Measurements from ENCODE around the gene CD160.
"Not testable (repeated sequence)": the region's sequence is repeated elsewhere in the genome, so short reads cannot be mapped to it uniquely, and the experiment has no call there.

The CD160 gene

GRCh38 chr1:145750426-145750825 lies 31.1 kb downstream of the CD160 start:
- H3K4me3 ChIP-seq: no peak overlapping the region
- peak overlapping the region in 3 of 21 experiments; percentile 53 to 82 (median 64) for H3K27ac ChIP-seq

GRCh38 chr1:145751491-145752037 lies 32.3 kb downstream of the CD160 start:
- peak overlapping the region in 11 of 21 experiments; percentile 9 to 82 (median 51) for H3K27ac ChIP-seq
- no peak overlapping the region for H3K4me3 ChIP-seq

GRCh38 chr1:145757420-145757819 lies 38.1 kb downstream of the CD160 start:
- Histone ChIP-seq H3K27ac (no peak overlapping the region), H3K4me3 (no peak overlapping the region)

GRCh38 chr1:145758116-145758515 lies 38.8 kb downstream of the CD160 start:
- H3K4me3 ChIP-seq: no peak overlapping the region
- H3K27ac ChIP-seq: no peak overlapping the region

GRCh38 chr1:145758575-145758974 lies 39.3 kb downstream of the CD160 start:
- H3K27ac ChIP-seq: no peak overlapping the region
- H3K4me3 ChIP-seq: no peak overlapping the region

GRCh38 chr1:145759721-145760120 lies 40.4 kb downstream of the CD160 start:
- Histone ChIP-seq H3K27ac (no peak overlapping the region), H3K4me3 (no peak overlapping the region)

- H3K27ac ChIP-seq, H3K4me3 ChIP-seq: not testable (repeated sequence)
These were observed 41.2 kb downstream of the CD160 start for GRCh38 chr1:145760395-145760949.

GRCh38 chr1:145761498-145761897 lies 42.2 kb downstream of the CD160 start:
- not testable (repeated sequence) for H3K27ac ChIP-seq, H3K4me3 ChIP-seq

GRCh38 chr1:145762001-145762400 lies 42.7 kb downstream of the CD160 start:
- not testable (repeated sequence) for H3K27ac ChIP-seq, H3K4me3 ChIP-seq

- H3K27ac ChIP-seq, H3K4me3 ChIP-seq: not testable (repeated sequence)
These were observed 45.1 kb downstream of the CD160 start for GRCh38 chr1:145764231-145764940.

- H3K4me3 ChIP-seq, H3K27ac ChIP-seq: not testable (repeated sequence)
These were observed 45.8 kb downstream of the CD160 start for GRCh38 chr1:145765127-145765526.

GRCh38 chr1:145765585-145766360 lies 46.5 kb downstream of the CD160 start:
- not testable (repeated sequence) for H3K27ac ChIP-seq, H3K4me3 ChIP-seq

- H3K27ac ChIP-seq, H3K4me3 ChIP-seq: not testable (repeated sequence)
These were observed 47.6 kb downstream of the CD160 start for GRCh38 chr1:145766926-145767325.

GRCh38 chr1:145768004-145768403 lies 48.7 kb downstream of the CD160 start:
- H3K4me3 ChIP-seq, H3K27ac ChIP-seq: not testable (repeated sequence)

GRCh38 chr1:145771056-145771455 lies 51.8 kb downstream of the CD160 start:
- H3K27ac ChIP-seq: no peak overlapping the region
- H3K4me3 ChIP-seq: no peak overlapping the region

GRCh38 chr1:145773423-145773822 lies 54.1 kb downstream of the CD160 start:
- Histone ChIP-seq H3K4me3 (no peak overlapping the region), H3K27ac (no peak overlapping the region)

GRCh38 chr1:145777357-145778145 lies 58.3 kb downstream of the CD160 start:
- Histone ChIP-seq H3K4me3 (no peak overlapping the region), H3K27ac (peak overlapping the region in 9 of 21 experiments; percentile 7 to 63 (median 24))

- peak overlapping the region in 6 of 21 experiments; percentile 7 to 63 (median 32) for H3K27ac ChIP-seq
These were observed 58.8 kb downstream of the CD160 start for GRCh38 chr1:145778146-145778540.

GRCh38 chr1:145782272-145783099 lies 63.2 kb downstream of the CD160 start:
- Histone ChIP-seq H3K4me3 (no peak overlapping the region), H3K27ac (peak overlapping the region in 3 of 21 experiments; percentile 16 to 26 (median 20))

More at GRCh38 chr1:145778146-145778540, 58.8 kb downstream of the CD160 start:
- no peak overlapping the region for H3K4me3 ChIP-seq
